GM10266 (cell line): Measurements from ENCODE around the gene GRM2.

Source experiments
- DNase-seq: peaks from one replicate; pipeline ENCODE4 v3.0.0; 2012; ENCODE audit errors: extremely low spot score
- CTCF ChIP-seq: IDR thresholded peaks from 2 replicates; pipeline ENCODE4 v1.5.1; 2012; ENCODE audit warnings: mild to moderate bottlenecking, low read depth; ENCODE audit not compliant: control insufficient read depth, insufficient read depth; ENCODE audit errors: missing control alignments

Gene GRM2

DNA sequence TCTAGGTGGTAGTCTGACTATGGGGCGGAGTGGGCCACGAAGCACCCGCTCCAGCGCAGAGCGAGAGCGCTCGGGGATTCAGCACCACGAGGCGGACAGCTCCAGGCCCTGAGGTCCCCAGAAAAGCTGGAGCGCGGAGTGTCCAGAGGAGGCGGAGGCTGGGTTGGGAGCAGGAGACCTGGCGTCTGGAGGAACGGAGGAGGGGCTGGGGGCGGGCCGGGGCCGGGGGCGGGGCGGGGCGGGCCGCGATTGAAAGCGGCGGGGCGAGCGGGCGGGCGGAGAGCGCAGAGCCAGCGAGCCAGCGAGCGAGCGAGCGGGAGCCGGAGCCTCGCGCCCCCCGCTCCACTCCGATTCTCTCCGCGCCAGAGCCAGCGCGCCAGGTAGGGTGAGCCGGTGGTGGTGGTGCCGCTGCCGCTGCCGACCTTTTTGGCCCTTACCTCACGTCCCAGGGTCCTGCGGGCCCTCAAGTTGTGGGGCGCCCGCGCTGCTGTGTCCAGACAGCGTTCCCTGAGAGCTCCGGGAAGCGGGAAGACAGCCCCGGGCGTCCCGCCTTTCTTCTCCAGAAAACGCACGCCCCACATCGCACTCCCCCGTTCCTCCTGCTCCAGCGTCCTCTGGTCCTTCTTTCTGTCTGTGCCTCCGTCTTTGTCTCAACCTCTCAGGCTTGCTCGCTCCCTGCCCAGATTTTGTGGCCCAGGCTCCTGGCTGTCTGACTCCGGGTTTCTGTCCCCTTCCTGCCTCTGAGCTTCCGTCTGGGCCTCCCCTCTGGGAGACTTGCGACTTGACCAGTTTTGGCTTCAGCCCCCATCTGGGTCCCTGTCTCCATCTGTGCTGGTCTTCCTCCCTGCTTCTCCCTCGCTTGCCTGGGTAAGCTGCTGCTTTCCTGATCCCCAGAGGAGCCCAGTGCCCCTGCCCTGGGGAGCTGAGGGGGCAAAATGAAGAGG is at the start of gene GRM2:
Gene GRM2, plus strand, starts transcription at position 281 of the 944 bp plus-strand sequence. CDS start 1,916 bp downstream, outside the sequence.
- DNase-seq = no peak
- TF ChIP-seq CTCF = no peak

GRCh38 chr3:51657234-51657633 is 49.6 kb upstream of the GRM2 start:
- DNase-seq = no peak
- no peak for TF ChIP-seq CTCF

DNA sequence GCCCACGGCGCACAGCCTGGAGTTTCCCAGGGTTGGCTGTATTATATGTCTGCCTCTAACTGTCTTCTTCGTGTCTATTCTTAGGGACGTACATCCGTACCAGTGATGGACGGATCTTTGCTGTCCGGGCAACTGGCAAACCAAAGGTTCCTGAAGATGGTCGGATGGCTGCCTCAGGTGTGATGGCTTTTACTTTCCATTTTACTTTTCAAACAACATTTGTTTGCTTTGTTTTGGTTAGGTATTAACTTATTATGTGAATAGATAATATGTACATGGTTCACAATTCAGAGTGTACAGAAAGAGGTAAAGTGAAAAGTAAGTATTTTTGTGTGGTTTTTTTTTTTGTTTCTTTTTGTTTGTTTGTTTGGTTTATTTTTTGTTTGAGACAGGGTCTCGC is 46.9 kb upstream of the GRM2 start:
- no peak for TF ChIP-seq CTCF

DNA sequence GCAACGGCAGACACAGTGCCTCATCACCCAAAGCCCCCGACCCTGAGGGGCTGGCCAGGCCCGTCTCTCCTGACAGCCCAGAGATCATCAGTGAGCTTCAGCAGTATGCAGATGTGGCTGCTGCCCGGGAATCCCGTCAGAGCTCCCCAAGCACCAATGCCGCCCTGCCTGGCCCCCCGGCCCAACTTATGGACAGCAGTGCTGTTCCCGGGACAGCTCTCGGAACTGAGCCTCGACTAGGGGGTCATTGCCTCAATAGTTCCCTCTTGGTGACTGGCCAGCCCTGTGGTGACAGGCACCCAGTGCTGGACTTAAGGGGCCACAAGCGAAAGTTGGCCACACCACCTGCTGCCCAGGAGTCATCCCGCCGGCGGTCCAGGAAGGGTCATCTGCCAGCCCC is 44.4 kb upstream of the GRM2 start:
- TF ChIP-seq CTCF = no peak
- DNase-seq = no peak

More for the DNA sequence above, 46.9 kb upstream of the GRM2 start:
- DNase-seq = no peak

- TF ChIP-seq CTCF = no peak
These were observed 38.1 kb upstream of the GRM2 start for GRCh38 chr3:51668756-51669155.

GRCh38 chr3:51669241-51670052 is 37.4 kb upstream of the GRM2 start:
- peak; percentile 74 for DNase-seq
- TF ChIP-seq CTCF = peak; percentile 98

More at GRCh38 chr3:51668756-51669155, 38.1 kb upstream of the GRM2 start:
- DNase-seq = no peak
